ENCODE data around the gene DHRS7C.

The DHRS7C gene

DNA sequence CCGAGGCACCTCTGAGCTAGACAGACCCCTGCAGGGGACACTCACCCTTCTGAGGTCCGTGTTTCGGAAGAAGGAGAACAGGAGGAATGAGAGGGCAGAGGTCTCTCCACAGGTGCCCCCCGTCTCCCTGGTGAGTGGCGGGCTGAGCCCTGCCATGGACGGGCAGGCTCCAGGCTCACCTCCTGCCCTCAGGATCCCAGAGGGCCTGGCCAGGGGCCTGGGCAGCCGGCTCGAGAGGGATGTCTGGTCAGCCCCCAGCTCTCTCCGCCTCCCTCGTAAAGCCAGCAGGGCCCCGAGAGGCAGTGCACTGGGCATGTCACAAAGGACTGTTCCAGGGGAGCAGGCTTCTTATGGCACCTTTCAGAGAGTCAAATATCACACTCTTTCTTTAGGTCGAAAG is 62.8 kb downstream of the DHRS7C start:
- Histone ChIP-seq H3K9ac (ENCODE audit: low read length) (no peak overlapping the region), H3K4me1 (ENCODE audit: control insufficient read depth, insufficient read depth, low read length) (no peaks in the 10 kb centered on the region), H3K27ac (ENCODE audit: low read depth, low read length) (no peak overlapping the region), H3K4me3 (ENCODE audit: low read length) (no peak overlapping the region), H3K27me3 (ENCODE audit: control insufficient read depth, insufficient read depth, low read length) (no peaks in the 10 kb centered on the region), H3K36me3 (ENCODE audit: control insufficient read depth, insufficient read depth, low read length) (no peaks in the 10 kb centered on the region)

DNA sequence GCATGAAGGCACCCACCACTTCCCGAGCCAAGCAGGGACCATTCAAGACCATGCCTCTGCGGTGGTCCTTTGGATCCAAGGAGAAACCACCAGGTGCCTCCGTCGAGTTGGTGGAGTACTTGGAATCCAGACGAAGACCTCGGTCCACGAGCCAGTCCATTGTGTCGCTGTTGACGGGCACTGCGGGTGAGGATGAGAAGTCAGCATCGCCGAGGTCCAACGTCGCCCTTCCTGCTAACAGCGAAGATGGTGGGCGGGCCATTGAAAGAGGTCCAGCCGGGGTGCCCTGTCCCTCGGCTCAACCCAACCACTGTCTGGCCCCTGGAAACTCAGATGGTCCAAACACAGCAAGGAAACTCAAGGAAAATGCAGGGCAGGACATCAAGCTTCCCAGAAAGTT is 63.4 kb downstream of the DHRS7C start:
- no peak overlapping the region for H3K4me3 ChIP-seq (ENCODE audit: low read length)
- no peaks in the 10 kb centered on the region for H3K27me3 ChIP-seq (ENCODE audit: control insufficient read depth, insufficient read depth, low read length)
- no peak overlapping the region for H3K9ac ChIP-seq (ENCODE audit: low read length)
- no peak overlapping the region for H3K27ac ChIP-seq (ENCODE audit: low read depth, low read length)
- H3K4me1 ChIP-seq (ENCODE audit: control insufficient read depth, insufficient read depth, low read length): no peaks in the 10 kb centered on the region
- H3K36me3 ChIP-seq (ENCODE audit: control insufficient read depth, insufficient read depth, low read length): no peaks in the 10 kb centered on the region

DNA sequence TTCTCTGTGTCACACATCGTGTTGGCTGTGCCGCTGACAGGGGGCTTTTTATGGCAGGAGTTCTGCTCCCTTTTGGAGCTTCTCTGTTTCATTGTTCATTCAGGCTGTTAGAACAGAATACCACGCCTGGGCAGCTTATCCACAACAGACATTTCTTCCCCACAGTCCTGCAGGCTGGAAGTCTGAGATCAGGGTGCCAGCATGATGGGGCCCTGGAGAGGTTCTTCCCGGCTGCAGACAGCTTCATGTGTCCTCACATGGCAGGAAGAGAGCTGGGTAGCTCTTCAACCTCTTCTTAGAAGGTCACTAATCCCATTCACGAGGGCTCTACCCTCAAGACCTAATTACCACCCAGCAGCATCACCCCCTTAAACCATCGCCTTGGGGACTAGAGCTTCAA is 65.1 kb downstream of the DHRS7C start:
- Histone ChIP-seq H3K4me1 (ENCODE audit: control insufficient read depth, insufficient read depth, low read length) (no peaks in the 10 kb centered on the region), H3K27ac (ENCODE audit: low read depth, low read length) (no peak overlapping the region), H3K27me3 (ENCODE audit: control insufficient read depth, insufficient read depth, low read length) (no peaks in the 10 kb centered on the region), H3K36me3 (ENCODE audit: control insufficient read depth, insufficient read depth, low read length) (no peaks in the 10 kb centered on the region), H3K4me3 (ENCODE audit: low read length) (no peak overlapping the region), H3K9ac (ENCODE audit: low read length) (no peak overlapping the region)

DNA sequence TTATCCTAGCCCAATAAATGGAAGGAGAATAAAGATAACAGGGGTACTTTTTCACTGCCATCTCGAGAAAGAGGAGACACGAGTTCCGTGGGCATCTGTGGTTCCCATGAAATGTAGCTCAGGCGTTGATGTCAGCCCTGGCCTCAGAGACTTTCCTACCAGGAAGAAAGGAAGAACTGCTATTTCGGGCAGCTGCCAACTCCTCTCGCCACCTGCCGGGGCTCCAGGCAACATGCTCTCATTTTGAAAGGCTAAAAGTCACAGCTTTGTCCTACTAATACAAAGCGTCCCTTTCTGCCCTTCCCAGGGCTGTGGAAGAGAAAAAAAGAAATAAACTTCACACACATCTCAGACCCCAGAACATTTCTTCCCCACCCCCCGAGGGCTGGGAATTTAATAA is 65.8 kb downstream of the DHRS7C start:
- Histone ChIP-seq H3K9ac (ENCODE audit: low read length) (no peak overlapping the region), H3K4me1 (ENCODE audit: control insufficient read depth, insufficient read depth, low read length) (no peaks in the 10 kb centered on the region), H3K27ac (ENCODE audit: low read depth, low read length) (no peak overlapping the region), H3K27me3 (ENCODE audit: control insufficient read depth, insufficient read depth, low read length) (no peaks in the 10 kb centered on the region), H3K36me3 (ENCODE audit: control insufficient read depth, insufficient read depth, low read length) (no peaks in the 10 kb centered on the region), H3K4me3 (ENCODE audit: low read length) (no peak overlapping the region)
